Activated CD8-positive, alpha-beta memory T cell treated with anti-CD3 and anti-CD28 coated beads, Interleukin-2, amount 10 ng/mL, durations not matched to agents 7 days and 5 days (primary cell): Measurements from ENCODE around the gene AEBP1. TPM values are rescaled to one million over a fixed set of nuclear protein-coding genes. Genes with fewer than 3 reads are reported as not detected.
A peak's percentile ranks its signal among the peaks of the same experiment; 100 is the strongest.

Experiments used
- ATAC-seq: fragments of 150-1000 bp; cut with Tn5 transposase; one replicate; pipeline ENCODE4 v1.10.0; 2021; ENCODE audit warnings: moderate library complexity
- CTCF ChIA-PET: fragments of 350-600 bp; sonication (Branson Sonifier 250); formaldehyde crosslinking; loops from one replicate; lab custom pipeline; 2021; ENCODE audit warnings: antibody characterized with exemption; lab: Charles Lee
- DNase-seq: peaks from one replicate; pipeline ENCODE4 v3.0.0-alpha.2; 2020
- H3K27ac Mint-ChIP-seq: one replicate; pipeline ENCODE4 v1.8.0; 2021; ENCODE audit warnings: mild to moderate bottlenecking, mixed read lengths
- H3K27me3 Mint-ChIP-seq: one replicate; pipeline ENCODE4 v1.8.0; 2021; ENCODE audit warnings: mixed read lengths
- H3K36me3 Mint-ChIP-seq: one replicate; pipeline ENCODE4 v1.8.0; 2021; ENCODE audit warnings: mild to moderate bottlenecking, mixed read lengths
- H3K4me1 Mint-ChIP-seq: one replicate; pipeline ENCODE4 v1.8.0; 2021; ENCODE audit warnings: mixed read lengths
- H3K4me3 Mint-ChIP-seq: one replicate; pipeline ENCODE4 v1.8.0; 2021; ENCODE audit warnings: mild to moderate bottlenecking, moderate library complexity, mixed read lengths
- H3K9me3 Mint-ChIP-seq: one replicate; pipeline ENCODE4 v1.8.0; 2022; ENCODE audit warnings: low read depth, mixed read lengths
- total RNA-seq, 2 experiments: library from RNA; stranded (reverse); gene quantifications; one replicate each; pipeline ENCODE4 v1.2.3, GENCODE V29; 2021

AEBP1 gene
- total RNA-seq, 2 experiments from 2014 or later = 4.0 to 6.6 TPM

GRCh38 chr7:44098092-44099068 is 5.8 kb upstream of the AEBP1 start:
- H3K27me3 Mint-ChIP-seq = peaks cover 13% of the 10 kb centered on the region
- no peaks in the 10 kb centered on the region for H3K36me3 Mint-ChIP-seq
- CTCF ChIA-PET = interaction anchor here (0.6 to 3.4 kb wide), 9 partner anchors 9 to 450 kb away, joined by 3 to 14 read pairs (median 3); partner anchors contain the start of gene YKT6
- H3K4me1 Mint-ChIP-seq = peaks cover 24% of the 10 kb centered on the region
- no peaks in the 10 kb centered on the region for H3K9me3 Mint-ChIP-seq
- H3K27ac Mint-ChIP-seq = no peak overlapping the region
- no peak for ATAC-seq
- no peak overlapping the region for H3K4me3 Mint-ChIP-seq
- no peak for DNase-seq

DNA sequence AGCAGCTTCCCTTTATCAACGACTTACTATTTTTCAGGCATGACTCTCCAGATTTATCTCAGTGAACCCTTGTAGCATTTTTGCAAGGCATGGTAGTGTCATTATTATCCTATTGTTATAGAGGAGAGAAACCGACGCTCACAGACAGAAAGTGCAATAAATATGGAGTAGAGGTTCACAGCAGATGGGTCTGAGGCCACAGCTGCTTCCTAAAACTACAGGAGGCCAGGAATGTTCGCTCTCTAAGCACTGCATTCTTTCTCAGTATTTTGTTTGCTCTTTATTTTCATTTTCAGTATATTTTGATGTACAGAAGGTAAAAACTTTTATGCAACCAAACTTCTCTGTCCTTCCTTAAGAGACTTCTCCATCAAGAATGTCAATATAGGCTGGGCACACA is 4.5 kb upstream of the AEBP1 start:
- CTCF ChIA-PET = interaction anchor here (0.7 to 3.4 kb wide), 2 partner anchors 14 to 449 kb away, joined by 3 to 14 read pairs; no protein-coding TSS in a partner anchor
- no peaks in the 10 kb centered on the region for H3K9me3 Mint-ChIP-seq
- ATAC-seq = no peak

GRCh38 chr7:44100458-44101302 is 3.5 kb upstream of the AEBP1 start:
- H3K9me3 Mint-ChIP-seq = no peaks in the 10 kb centered on the region
- no peaks in the 10 kb centered on the region for H3K36me3 Mint-ChIP-seq
- no peak overlapping the region for H3K27ac Mint-ChIP-seq
- peaks cover 28% of the 10 kb centered on the region for H3K4me1 Mint-ChIP-seq
- peaks cover 25% of the 10 kb centered on the region for H3K27me3 Mint-ChIP-seq
- CTCF ChIA-PET = no interaction called here
- DNase-seq = no peak
- no peak for ATAC-seq
- no peak overlapping the region for H3K4me3 Mint-ChIP-seq

More for the DNA sequence above, 4.5 kb upstream of the AEBP1 start:
- no peak for DNase-seq
- Mint-ChIP-seq H3K27me3 (peaks cover 16% of the 10 kb centered on the region), H3K27ac (no peak overlapping the region), H3K4me3 (no peak overlapping the region), H3K4me1 (peaks cover 24% of the 10 kb centered on the region), H3K36me3 (no peaks in the 10 kb centered on the region)

DNA sequence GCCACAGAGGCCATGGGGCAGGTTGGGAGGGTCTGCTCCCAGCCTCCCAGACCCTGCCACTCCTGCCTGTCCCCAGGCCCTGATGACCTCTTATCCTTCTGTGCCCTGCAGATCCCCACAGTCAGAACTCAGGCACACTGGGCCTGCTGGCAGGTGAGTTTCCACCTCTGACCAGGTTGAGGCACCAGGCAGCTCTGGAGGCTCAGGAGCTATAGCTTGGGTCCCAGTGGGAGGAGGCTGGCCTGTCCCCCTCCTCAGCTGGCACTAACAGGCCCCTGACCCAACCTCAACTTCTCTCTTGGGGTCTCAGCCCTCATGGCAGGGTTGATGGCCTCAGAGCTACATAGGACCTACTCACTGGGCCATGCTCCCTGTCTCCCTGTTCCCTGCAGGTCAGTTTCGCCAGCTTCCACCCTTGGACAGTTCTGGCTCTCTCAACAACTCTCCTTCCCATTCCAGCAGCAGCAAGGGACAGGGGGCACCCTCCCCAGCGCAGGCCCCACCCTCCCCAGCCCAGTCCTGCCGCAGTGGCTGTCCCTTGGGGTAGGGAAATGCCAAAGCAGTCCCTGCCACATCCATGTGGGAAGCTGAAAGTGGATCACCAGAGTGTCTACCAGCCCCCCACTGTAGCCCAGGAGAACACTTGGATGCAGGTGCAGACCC is 2.7 kb upstream of the AEBP1 start:
- Mint-ChIP-seq H3K36me3 (no peaks in the 10 kb centered on the region), H3K27ac (no peak overlapping the region), H3K27me3 (peaks cover 29% of the 10 kb centered on the region), H3K9me3 (no peaks in the 10 kb centered on the region), H3K4me1 (peaks cover 26% of the 10 kb centered on the region), H3K4me3 (no peak overlapping the region)
- CTCF ChIA-PET = interaction anchor here (0.7 kb wide), 1 partner anchor 523 kb away, joined by 3 read pairs; no protein-coding TSS in a partner anchor
- ATAC-seq (no peak), DNase-seq (no peak)

- peaks cover 29% of the 10 kb centered on the region for H3K27me3 Mint-ChIP-seq
- CTCF ChIA-PET = interaction anchor here (0.7 kb wide), 1 partner anchor 524 kb away, joined by 3 read pairs; no protein-coding TSS in a partner anchor
- no peaks in the 10 kb centered on the region for H3K36me3 Mint-ChIP-seq
- no peak for DNase-seq
- no peaks in the 10 kb centered on the region for H3K9me3 Mint-ChIP-seq
- no peak for ATAC-seq
- no peak overlapping the region for H3K27ac Mint-ChIP-seq
- H3K4me3 Mint-ChIP-seq = no peak overlapping the region
- peaks cover 18% of the 10 kb centered on the region for H3K4me1 Mint-ChIP-seq
Measured at GRCh38 chr7:44101966-44102845, 1.9 kb upstream of the AEBP1 start.

DNA sequence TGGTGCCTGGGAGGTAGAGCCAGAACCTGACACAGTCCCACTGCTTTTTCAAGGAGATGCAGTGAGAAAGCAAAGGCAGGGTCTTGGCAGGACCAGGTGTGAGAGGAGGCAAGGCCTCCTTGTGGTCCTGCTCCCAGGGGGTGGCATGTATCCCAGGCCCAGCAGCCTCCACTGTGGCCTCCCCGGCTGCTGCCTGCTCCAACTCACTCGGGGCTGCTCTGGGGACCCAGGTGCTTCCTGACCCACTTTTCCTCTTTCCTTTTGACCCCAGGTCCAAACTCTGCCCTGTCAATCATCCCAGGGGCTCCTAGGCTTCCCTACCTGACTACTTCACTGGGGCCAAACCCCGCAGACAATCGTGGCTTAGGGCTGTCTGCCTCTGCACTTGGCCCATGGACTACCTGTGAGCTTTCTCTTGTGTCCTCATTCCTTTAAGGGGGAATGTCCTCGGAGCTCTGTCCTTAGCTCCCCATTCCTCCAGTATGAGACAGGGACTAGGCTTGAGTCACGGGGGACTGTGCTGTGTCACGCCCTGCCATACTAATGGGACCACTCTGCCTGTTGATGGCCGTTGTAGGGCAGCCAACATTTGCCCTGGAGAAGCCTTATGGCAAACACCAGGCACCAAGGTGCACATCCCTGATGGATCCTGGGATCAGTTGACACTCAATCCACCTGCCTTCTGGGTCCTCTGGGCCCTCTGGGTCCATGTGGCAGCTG is 1.1 kb upstream of the AEBP1 start:
- DNase-seq (no peak), ATAC-seq (no peak)
- Mint-ChIP-seq H3K9me3 (no peaks in the 10 kb centered on the region), H3K4me3 (no peak overlapping the region), H3K4me1 (peaks cover 10% of the 10 kb centered on the region), H3K27ac (no peak overlapping the region), H3K27me3 (peaks cover 29% of the 10 kb centered on the region), H3K36me3 (no peaks in the 10 kb centered on the region)
- CTCF ChIA-PET = no interaction called here

- no peak overlapping the region for H3K27ac Mint-ChIP-seq
- DNase-seq = no peak
- H3K4me3 Mint-ChIP-seq = no peak overlapping the region
- H3K27me3 Mint-ChIP-seq = peaks cover 29% of the 10 kb centered on the region
- ATAC-seq = no peak
- peaks cover 6% of the 10 kb centered on the region for H3K4me1 Mint-ChIP-seq
- CTCF ChIA-PET = no interaction called here
- no peaks in the 10 kb centered on the region for H3K36me3 Mint-ChIP-seq
- H3K9me3 Mint-ChIP-seq = no peaks in the 10 kb centered on the region
Measured at GRCh38 chr7:44103566-44103922, 601 bp upstream of the AEBP1 start.

DNA sequence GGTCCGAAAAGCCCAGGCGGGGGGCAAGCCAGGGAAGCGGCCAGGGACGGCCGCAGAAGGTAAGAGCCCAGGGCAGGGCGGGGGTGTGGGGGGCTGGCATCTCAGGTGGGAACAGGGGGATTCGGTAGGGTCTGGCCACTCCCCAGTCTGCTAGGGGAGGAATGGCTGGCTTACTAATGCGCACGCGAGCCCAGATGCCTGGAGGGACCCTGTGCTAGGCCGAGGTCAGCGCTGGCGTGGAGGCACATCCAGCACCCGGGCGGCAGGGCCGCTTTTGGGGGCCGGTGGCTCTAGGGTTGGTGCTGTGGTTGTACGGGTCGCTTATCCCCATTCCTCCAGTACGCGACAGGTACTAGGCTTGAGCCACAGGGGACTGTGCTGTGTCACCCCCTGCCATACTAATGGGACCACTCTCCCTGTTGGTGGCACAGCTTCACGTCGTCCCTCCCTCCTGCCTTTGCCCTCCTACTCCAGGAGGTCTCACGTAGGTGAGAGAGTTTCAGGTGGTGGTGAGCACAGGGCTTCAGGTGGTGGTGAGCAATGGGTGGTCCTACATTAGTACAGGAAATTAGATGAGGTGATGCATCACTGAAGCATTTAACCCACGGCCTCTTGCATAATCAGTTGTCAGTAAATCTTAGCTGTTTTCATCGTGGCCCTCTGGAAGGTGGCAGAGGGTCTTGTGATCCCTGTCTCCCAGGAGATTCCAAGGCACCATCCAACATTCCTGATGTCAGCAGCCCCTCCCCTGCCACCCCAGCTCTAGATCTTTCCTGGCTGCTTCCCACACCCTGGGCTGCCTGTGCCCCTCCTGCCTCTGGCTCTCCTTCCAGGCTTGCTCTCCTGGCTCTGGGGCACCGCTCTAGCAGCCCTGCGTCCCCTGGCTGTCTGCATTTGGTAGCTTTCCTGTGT is 971 bp downstream of the AEBP1 start:
- no peak for DNase-seq
- no peaks in the 10 kb centered on the region for H3K36me3 Mint-ChIP-seq
- peaks cover 4% of the 10 kb centered on the region for H3K4me1 Mint-ChIP-seq
- H3K9me3 Mint-ChIP-seq = no peaks in the 10 kb centered on the region
- CTCF ChIA-PET = no interaction called here
- H3K4me3 Mint-ChIP-seq = peak overlapping the region; percentile 42
- no peak overlapping the region for H3K27ac Mint-ChIP-seq
- peak; percentile 9 for ATAC-seq
- H3K27me3 Mint-ChIP-seq = peaks cover 29% of the 10 kb centered on the region

DNA sequence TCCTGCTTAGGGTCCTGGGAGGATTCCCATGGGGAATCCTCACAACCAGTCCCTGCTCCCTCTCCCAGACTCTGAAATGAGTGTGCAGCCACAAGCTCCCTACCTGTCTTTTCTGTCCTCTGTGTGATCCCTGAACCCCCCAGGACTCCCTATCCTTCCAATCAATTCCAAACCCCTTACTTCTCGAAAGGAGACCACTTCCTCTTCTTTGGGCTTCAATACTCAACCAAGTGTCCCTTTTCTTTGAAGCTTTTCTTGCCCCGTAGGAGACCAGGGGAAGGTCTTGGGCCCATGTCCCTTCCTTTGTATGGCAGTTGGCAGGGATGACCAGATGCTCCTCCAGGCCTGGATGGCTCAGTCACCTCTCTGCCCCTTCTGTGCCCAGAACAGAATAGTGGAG is 1.7 kb downstream of the AEBP1 start:
- peaks cover 4% of the 10 kb centered on the region for H3K4me1 Mint-ChIP-seq
- no peaks in the 10 kb centered on the region for H3K9me3 Mint-ChIP-seq
- DNase-seq (no peak), ATAC-seq (no peak)
- peaks cover 29% of the 10 kb centered on the region for H3K27me3 Mint-ChIP-seq
- no peaks in the 10 kb centered on the region for H3K36me3 Mint-ChIP-seq
- CTCF ChIA-PET = no interaction called here
- peak overlapping the region; percentile 22 for H3K4me3 Mint-ChIP-seq
- H3K27ac Mint-ChIP-seq = no peak overlapping the region

GRCh38 chr7:44106311-44107065 is 2.3 kb downstream of the AEBP1 start:
- H3K4me3 Mint-ChIP-seq = no peak overlapping the region
- H3K4me1 Mint-ChIP-seq = peaks cover 4% of the 10 kb centered on the region
- DNase-seq = no peak
- no peaks in the 10 kb centered on the region for H3K36me3 Mint-ChIP-seq
- H3K27ac Mint-ChIP-seq = no peak overlapping the region
- peaks cover 29% of the 10 kb centered on the region for H3K27me3 Mint-ChIP-seq
- CTCF ChIA-PET = interaction anchor here (1.1 kb wide), 1 partner anchor 9 kb away, joined by 3 read pairs; no protein-coding TSS in a partner anchor
- no peak for ATAC-seq
- H3K9me3 Mint-ChIP-seq = no peaks in the 10 kb centered on the region
